GM13977 (cell line): Measurements from ENCODE around the gene CFL1.

Source experiments
- DNase-seq: peaks from one replicate; pipeline ENCODE4 v3.0.0; 2012; ENCODE audit warnings: low spot score
- in situ Hi-C: fragments of 300-500 bp; cut with MboI; formaldehyde crosslinking; loops from one replicate; pipeline ENCODE4 v1.12.0; 2022; ENCODE audit warnings: low sequenced_read_pairs, low pct_unique_long_range_greater_than_20kb, mixed read lengths, inconsistent platforms; ENCODE audit not compliant: unreplicated experiment
- TF ChIP-seq, protein P1 (sequence below): IDR thresholded peaks from 2 replicates; pipeline ENCODE4 v1.5.1; 2012; ENCODE audit warnings: mild to moderate bottlenecking, control low read depth; ENCODE audit not compliant: insufficient read depth; ENCODE audit errors: extremely low read depth, missing control alignments

Gene CFL1

DNA sequence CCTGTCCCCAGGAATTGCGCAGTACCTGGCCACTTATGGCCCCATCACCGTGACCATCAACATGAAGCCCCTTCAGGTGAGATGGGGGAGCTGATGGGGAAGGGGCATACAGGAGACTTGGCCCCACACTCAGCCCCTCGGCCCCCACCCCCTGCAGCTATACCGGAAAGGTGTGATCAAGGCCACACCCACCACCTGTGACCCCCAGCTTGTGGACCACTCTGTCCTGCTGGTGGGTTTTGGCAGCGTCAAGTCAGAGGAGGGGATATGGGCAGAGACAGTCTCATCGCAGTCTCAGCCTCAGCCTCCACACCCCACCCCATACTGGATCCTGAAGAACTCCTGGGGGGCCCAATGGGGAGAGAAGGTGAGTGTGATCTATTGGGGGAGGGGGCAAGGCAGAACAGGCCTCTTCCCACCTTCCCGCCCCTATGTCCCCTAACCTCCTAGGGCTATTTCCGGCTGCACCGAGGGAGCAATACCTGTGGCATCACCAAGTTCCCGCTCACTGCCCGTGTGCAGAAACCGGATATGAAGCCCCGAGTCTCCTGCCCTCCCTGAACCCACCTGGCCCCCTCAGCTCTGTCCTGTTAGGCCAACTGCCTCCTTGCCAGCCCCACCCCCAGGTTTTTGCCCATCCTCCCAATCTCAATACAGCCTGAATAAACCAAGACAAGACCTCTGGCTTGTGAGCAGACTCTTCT lies 25.2 kb upstream of the CFL1 start:
- in situ Hi-C loops = loop anchor here (5.0 kb wide), 1 partner anchor 104 kb away; no protein-coding TSS in a partner anchor
- TF ChIP-seq, protein P1, sequence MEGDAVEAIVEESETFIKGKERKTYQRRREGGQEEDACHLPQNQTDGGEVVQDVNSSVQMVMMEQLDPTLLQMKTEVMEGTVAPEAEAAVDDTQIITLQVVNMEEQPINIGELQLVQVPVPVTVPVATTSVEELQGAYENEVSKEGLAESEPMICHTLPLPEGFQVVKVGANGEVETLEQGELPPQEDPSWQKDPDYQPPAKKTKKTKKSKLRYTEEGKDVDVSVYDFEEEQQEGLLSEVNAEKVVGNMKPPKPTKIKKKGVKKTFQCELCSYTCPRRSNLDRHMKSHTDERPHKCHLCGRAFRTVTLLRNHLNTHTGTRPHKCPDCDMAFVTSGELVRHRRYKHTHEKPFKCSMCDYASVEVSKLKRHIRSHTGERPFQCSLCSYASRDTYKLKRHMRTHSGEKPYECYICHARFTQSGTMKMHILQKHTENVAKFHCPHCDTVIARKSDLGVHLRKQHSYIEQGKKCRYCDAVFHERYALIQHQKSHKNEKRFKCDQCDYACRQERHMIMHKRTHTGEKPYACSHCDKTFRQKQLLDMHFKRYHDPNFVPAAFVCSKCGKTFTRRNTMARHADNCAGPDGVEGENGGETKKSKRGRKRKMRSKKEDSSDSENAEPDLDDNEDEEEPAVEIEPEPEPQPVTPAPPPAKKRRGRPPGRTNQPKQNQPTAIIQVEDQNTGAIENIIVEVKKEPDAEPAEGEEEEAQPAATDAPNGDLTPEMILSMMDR = no peak
- DNase-seq = no peak

DNA sequence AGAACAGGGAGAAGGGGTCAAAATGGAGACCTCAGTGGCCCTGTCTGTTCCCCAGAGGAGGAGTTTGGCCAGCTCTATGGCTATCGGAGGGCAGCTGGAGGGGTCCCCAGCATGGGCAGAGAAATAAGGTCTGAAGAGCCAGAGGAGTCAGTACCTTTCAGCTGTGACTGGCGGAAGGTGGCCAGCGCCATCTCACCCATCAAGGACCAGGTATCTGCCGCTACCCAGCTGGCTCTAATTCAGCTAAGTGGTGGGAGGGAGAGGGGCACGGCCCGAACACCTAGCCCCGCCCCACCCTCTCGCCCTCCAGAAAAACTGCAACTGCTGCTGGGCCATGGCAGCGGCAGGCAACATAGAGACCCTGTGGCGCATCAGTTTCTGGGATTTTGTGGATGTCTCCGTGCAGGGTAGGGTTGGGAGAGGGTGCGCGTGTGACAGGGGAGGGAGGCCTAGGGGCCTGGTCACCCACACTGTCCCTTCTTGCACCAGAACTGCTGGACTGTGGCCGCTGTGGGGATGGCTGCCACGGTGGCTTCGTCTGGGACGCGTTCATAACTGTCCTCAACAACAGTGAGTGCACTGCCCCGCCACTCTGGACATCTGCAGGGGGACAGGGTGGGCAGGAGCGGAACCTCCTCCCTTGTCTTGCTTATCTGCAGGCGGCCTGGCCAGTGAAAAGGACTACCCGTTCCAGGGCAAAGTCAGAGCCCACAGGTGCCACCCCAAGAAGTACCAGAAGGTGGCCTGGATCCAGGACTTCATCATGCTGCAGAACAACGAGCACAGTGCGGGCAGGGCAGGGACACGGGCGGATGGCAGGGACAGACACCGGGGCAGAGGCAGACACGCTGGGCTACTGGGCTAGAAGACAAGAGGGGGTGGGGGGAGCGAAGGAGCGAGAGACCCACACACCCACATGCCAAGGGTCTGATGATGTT lies 24.4 kb upstream of the CFL1 start:
- TF ChIP-seq, protein P1 = no peak
- DNase-seq = no peak
- in situ Hi-C loops = loop anchor here (5.0 kb wide), 1 partner anchor 105 kb away; no protein-coding TSS in a partner anchor

DNA sequence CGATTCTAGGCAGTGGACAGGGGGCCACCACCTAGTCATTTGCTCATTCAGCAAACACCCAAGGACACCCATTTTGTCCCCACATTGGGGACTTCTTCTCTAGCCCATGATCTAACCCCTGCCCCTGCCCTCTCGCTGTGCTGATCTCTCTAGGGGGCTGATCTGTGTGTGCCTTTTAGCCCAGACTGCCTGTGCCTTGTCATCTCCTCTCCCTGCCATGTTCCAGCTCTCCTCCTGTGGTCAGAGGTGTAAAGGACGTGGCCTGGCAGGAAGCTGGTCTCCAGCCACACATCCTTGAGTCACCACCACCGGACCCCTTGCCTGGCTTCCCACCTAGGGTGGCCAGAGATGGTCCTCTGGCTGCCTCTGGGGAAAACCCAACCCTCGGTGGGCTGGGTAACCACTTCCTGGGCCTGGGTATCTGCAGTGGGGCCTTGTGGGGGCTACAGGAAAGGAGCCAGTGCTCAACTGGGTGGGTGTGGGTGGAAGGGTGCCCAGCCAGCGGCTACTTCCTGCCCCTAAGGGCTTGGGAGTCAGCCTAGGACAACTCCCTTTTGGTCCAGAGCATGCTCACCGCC lies 23.0 kb upstream of the CFL1 start:
- TF ChIP-seq, protein P1 = no peak
- in situ Hi-C loops = loop anchor here (5.0 kb wide), 1 partner anchor 106 kb away; no protein-coding TSS in a partner anchor
- no peak for DNase-seq

DNA sequence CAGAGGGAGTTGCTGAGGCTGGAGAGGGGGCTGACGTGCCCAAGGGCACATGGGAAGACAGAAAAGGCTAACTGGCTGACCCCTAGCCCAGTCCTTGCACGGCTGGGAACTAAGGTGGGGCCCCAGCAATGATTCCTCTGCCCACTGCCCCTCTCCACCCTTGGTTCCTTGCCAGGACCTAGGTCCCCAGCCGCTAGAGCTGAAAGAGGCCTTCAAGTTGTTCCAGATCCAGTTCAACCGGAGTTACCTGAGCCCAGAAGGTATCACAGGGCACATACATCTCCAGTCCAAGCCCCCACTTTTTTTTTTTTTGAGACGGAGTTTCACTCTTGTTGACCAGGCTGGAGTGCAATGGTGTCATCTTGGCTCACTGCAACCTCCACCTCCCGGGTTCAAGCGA lies 22.0 kb upstream of the CFL1 start:
- TF ChIP-seq, protein P1 = no peak
- DNase-seq = no peak
- in situ Hi-C loops = loop anchor here (5.0 kb wide), 1 partner anchor 107 kb away; no protein-coding TSS in a partner anchor

DNA sequence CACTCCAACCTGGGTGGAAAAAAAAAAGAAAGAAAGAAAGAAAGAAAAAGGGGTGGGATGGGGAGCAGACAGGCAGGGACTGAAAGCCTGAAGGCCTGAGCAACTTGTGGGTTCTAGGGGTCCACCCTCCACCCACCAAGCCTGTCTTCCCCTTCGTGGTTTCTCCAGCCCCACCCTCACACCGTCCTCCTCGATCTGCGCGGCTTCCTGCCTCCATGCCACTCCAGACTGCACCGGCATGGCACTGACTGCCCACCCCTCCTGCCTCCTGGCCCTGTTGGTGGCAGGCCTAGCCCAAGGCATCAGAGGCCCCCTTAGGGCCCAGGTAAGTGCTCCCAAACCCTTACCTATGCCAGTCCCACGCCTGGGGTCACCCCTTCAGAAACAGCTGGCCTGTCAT lies 21.6 kb upstream of the CFL1 start, which contains the start of gene CTSW:
Gene CTSW (plus strand): TSS at position 221 of the 400 bp plus-strand sequence. CDS start 18 bp downstream, at position 239.
- in situ Hi-C loops = loop anchor here (5.0 kb wide), 1 partner anchor 108 kb away; no protein-coding TSS in a partner anchor
- DNase-seq = no peak
- TF ChIP-seq, protein P1 = no peak

DNA sequence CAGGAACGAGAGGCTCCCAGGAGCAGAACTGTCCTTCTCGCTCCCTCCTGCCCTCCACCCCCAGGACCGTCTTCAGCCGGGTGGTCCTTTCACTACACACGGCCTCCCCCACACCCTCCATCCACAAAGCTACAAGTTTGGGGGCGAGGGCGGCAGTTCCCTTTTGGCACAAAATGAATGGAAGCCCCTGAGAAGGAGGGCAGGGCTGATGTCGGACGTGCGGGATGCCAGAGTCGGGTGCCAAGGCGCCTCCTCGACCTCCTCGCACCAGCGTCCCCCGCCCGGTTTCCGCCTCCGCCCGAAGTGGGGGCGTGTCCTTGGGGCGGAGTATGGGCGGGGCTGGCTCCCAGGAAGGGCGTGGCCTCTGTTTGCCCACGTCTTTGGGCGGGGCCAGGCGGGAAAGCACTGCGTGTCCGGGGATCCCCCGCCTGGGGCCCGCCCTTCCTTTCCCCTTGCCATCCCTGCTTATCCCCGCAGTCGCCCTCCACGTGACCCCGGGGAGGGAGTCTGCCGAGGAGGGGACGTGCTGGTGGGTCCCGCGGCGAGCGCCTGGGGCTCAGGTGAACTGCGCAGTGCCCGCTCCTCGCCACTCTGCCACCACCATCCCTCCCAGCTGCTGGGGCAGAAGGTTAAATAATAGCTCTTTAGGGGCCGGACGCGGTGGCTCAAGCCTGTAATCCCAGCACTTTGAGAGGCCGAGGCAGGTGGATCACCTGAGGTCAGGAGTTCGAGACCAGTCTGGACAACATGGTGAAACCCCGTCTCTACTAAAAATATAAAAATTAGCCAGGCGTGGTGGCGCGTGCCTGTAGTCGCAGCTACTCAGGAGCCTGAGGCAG lies 15.6 kb upstream of the CFL1 start:
- peak; percentile 97 for DNase-seq
- TF ChIP-seq, protein P1 = no peak
- in situ Hi-C loops = no loop called here
